Neural cell (in vitro differentiated cells): ENCODE data around the gene ARL5A. TPM values are rescaled to one million over a fixed set of nuclear protein-coding genes. Genes with fewer than 3 reads are reported as not detected.

ENCODE experiments used
- H2AFZ ChIP-seq: fragments of 200-600, 300-800 bp; sonication (generic), shearing (Covaris generic); 2 replicates; pipeline ENCODE4 v1.6.0; 2014; ENCODE audit warnings: low read depth, mild to moderate bottlenecking, antibody characterized with exemption, low read length, moderate library complexity
- H3F3A ChIP-seq: fragments of 200-600 bp; shearing (Covaris generic); 2 replicates; pipeline ENCODE4 v1.6.1; 2016; ENCODE audit warnings: mild to moderate bottlenecking, moderate library complexity, mixed read lengths, antibody characterized with exemption, low read length; ENCODE audit not compliant: insufficient read depth, poor library complexity, severe bottlenecking
- H3K27ac ChIP-seq: fragments of 200-600, 300-800 bp; sonication (generic), shearing (Covaris generic); 2 replicates; pipeline ENCODE4 v1.5.1; 2014; ENCODE audit warnings: mild to moderate bottlenecking, low read length, moderate library complexity
- H3K27me3 ChIP-seq: fragments of 300-800, 200-600 bp; sonication (generic), shearing (Covaris generic); 2 replicates; pipeline ENCODE4 v1.6.0; 2014; ENCODE audit warnings: mild to moderate bottlenecking, low read depth, low read length, moderate library complexity; ENCODE audit not compliant: insufficient read depth
- H3K36me3 ChIP-seq: fragments of 300-800, 200-600 bp; sonication (generic), shearing (Covaris generic); 2 replicates; pipeline ENCODE4 v1.5.1; 2014; ENCODE audit warnings: mild to moderate bottlenecking, antibody characterized with exemption, low read length, moderate library complexity; ENCODE audit not compliant: insufficient read depth
- H3K4me2 ChIP-seq: fragments of 300-800, 200-600 bp; sonication (generic), shearing (Covaris generic); 2 replicates; pipeline ENCODE4 v1.6.0; 2014; ENCODE audit warnings: mild to moderate bottlenecking, low read length
- H3K4me3 ChIP-seq: fragments of 300-800, 200-600 bp; sonication (generic), shearing (Covaris generic); 2 replicates; pipeline ENCODE4 v1.5.1; 2014; ENCODE audit warnings: mild to moderate bottlenecking, low read length, moderate library complexity
- H3K79me2 ChIP-seq: fragments of 200-600 bp; shearing (Covaris generic); replicated peaks from 2 replicates; pipeline ENCODE4 v1.6.0; 2014; ENCODE audit warnings: mild to moderate bottlenecking, low read length, moderate library complexity; ENCODE audit not compliant: insufficient read depth
- H3K9ac ChIP-seq: fragments of 300-800, 200-600 bp; sonication (generic), shearing (Covaris generic); 2 replicates; pipeline ENCODE4 v1.6.1; 2016; ENCODE audit warnings: mild to moderate bottlenecking, low read length, mixed read lengths
- H3K9me2 ChIP-seq: fragments of 200-600 bp; shearing (Covaris generic); 2 replicates; pipeline ENCODE4 v1.6.1; 2016; ENCODE audit warnings: mild to moderate bottlenecking, low read length, mixed read lengths; ENCODE audit not compliant: insufficient read depth
- H3K9me3 ChIP-seq: fragments of 200-600, 300-800 bp; sonication (generic), shearing (Covaris generic); 2 replicates; pipeline ENCODE4 v1.6.1; 2016; ENCODE audit warnings: mild to moderate bottlenecking, mixed run types, low read length, moderate library complexity, mixed read lengths
- H4K20me1 ChIP-seq: fragments of 200-600 bp; shearing (Covaris generic); 2 replicates; pipeline ENCODE4 v1.6.1; 2016; ENCODE audit warnings: mild to moderate bottlenecking, mixed run types; ENCODE audit not compliant: insufficient read depth
- CTCF ChIP-seq: fragments of 450-650 bp; IDR thresholded peaks from 2 replicates; pipeline ENCODE4 v1.5.1; 2014; ENCODE audit warnings: antibody characterized with exemption, mild to moderate bottlenecking, moderate library complexity; ENCODE audit not compliant: poor library complexity, severe bottlenecking
- EP300 ChIP-seq: fragments of 450-650 bp; conservative IDR thresholded peaks from 2 replicates; pipeline ENCODE4 v1.6.1; 2014; ENCODE audit warnings: antibody characterized with exemption, mild to moderate bottlenecking, moderate library complexity; ENCODE audit not compliant: poor library complexity, severe bottlenecking
- EZH2 ChIP-seq: fragments of 200-600, 300-800 bp; shearing (Covaris generic), sonication (generic); IDR thresholded peaks from 2 replicates; pipeline ENCODE4 v1.6.1; 2014; ENCODE audit warnings: antibody characterized with exemption, low read length, borderline replicate concordance, mild to moderate bottlenecking; ENCODE audit not compliant: insufficient read depth, poor library complexity, severe bottlenecking
- MXI1 ChIP-seq: fragments of 450-650 bp; conservative IDR thresholded peaks from 2 replicates; pipeline ENCODE4 v1.6.1; 2014; ENCODE audit warnings: antibody characterized with exemption, mild to moderate bottlenecking; ENCODE audit not compliant: poor library complexity, severe bottlenecking
- POLR2AphosphoS5 ChIP-seq: IDR thresholded peaks from 2 replicates; pipeline ENCODE4 v1.6.1; 2012
- RAD21 ChIP-seq: fragments of 450-650 bp; conservative IDR thresholded peaks from 2 replicates; pipeline ENCODE4 v1.6.1; 2014; ENCODE audit warnings: antibody characterized with exemption, mild to moderate bottlenecking, moderate library complexity
- REST ChIP-seq: IDR thresholded peaks from 2 replicates; pipeline ENCODE4 v1.6.1; 2012; ENCODE audit warnings: borderline replicate concordance
- SMC3 ChIP-seq: fragments of 450-650 bp; conservative IDR thresholded peaks from 2 replicates; pipeline ENCODE4 v1.6.1; 2014; ENCODE audit warnings: antibody characterized with exemption, mild to moderate bottlenecking, moderate library complexity; ENCODE audit not compliant: poor library complexity
- TAF1 ChIP-seq: IDR thresholded peaks from 2 replicates; pipeline ENCODE4 v1.6.1; 2012; ENCODE audit warnings: low read depth
- polyA plus RNA-seq: library from polyadenylated mRNA; depleted of rRNA; stranded (reverse); fragments of >200 nt; gene quantifications from 2 replicates; pipeline ENCODE4 v1.2.3, GENCODE V29; 2014

ARL5A gene
- polyA plus RNA-seq, 1 donor from 2014 or later, result 48.5 TPM

GRCh38 chr2:151793123-151793522 is 35.1 kb downstream of the ARL5A start:
- no peak overlapping the region for H3K27ac ChIP-seq
- H2AFZ ChIP-seq, result no peak overlapping the region
- peaks cover 6% of the 10 kb centered on the region for H3K36me3 ChIP-seq
- no peaks in the 10 kb centered on the region for H4K20me1 ChIP-seq
- H3K79me2 ChIP-seq, result no peaks in the 10 kb centered on the region
- H3F3A ChIP-seq, result peaks cover 5% of the 10 kb centered on the region
- no peaks in the 10 kb centered on the region for H3K9me3 ChIP-seq
- H3K27me3 ChIP-seq, result no peaks in the 10 kb centered on the region
- no peak overlapping the region for H3K9ac ChIP-seq
- no peak for TF ChIP-seq SMC3
- no peak for TF ChIP-seq POLR2AphosphoS5
- no peak for TF ChIP-seq CTCF
- no peak for TF ChIP-seq EZH2
- no peak for TF ChIP-seq EP300
- no peak for TF ChIP-seq MXI1
- TF ChIP-seq TAF1, result no peak
- no peak for TF ChIP-seq REST
- no peak for TF ChIP-seq RAD21
- no peak overlapping the region for H3K4me3 ChIP-seq
- H3K9me2 ChIP-seq, result no peaks in the 10 kb centered on the region
- no peak overlapping the region for H3K4me2 ChIP-seq

- TF ChIP-seq EZH2 (no peak), POLR2AphosphoS5 (no peak), CTCF (no peak), REST (no peak), RAD21 (no peak)
Measured at GRCh38 chr2:151792589-151792988, 35.6 kb downstream of the ARL5A start.

More at GRCh38 chr2:151792589-151792988, 35.6 kb downstream of the ARL5A start:
- H3F3A ChIP-seq, result peaks cover 5% of the 10 kb centered on the region
- H3K4me2 ChIP-seq, result no peak overlapping the region
- H3K9me2 ChIP-seq, result no peaks in the 10 kb centered on the region
- H3K36me3 ChIP-seq, result peaks cover 6% of the 10 kb centered on the region
- no peak overlapping the region for H2AFZ ChIP-seq
- H3K27ac ChIP-seq, result no peak overlapping the region
- no peaks in the 10 kb centered on the region for H3K9me3 ChIP-seq
- H3K9ac ChIP-seq, result no peak overlapping the region
- H4K20me1 ChIP-seq, result no peaks in the 10 kb centered on the region
- no peak overlapping the region for H3K4me3 ChIP-seq
- no peaks in the 10 kb centered on the region for H3K79me2 ChIP-seq
- H3K27me3 ChIP-seq, result no peaks in the 10 kb centered on the region
